CD4-positive, alpha-beta T cell treated with Interleukin-6 for 4 hours (primary cell): ENCODE results near the gene ARL6IP6.
A peak's percentile ranks its signal among the peaks of the same experiment; 100 is the strongest.
"Not testable (repeated sequence)": the region's sequence is repeated elsewhere in the genome, so short reads cannot be mapped to it uniquely, and the experiment has no call there.

ENCODE experiments used
- DNase-seq: peaks from one replicate; pipeline ENCODE4 v3.0.0-alpha.2; 2020; ENCODE audit warnings: mixed read lengths

The ARL6IP6 gene

GRCh38 chr2:152723918-152724317 lies 5.5 kb downstream of the ARL6IP6 start:
- no peak for DNase-seq

- no peak for DNase-seq
Measured at GRCh38 chr2:152729844-152730243, 11.4 kb downstream of the ARL6IP6 start.

GRCh38 chr2:152730591-152731333 lies 12.3 kb downstream of the ARL6IP6 start:
- DNase-seq: peak; percentile 54

- not testable (repeated sequence) for DNase-seq
Measured at GRCh38 chr2:152737509-152737908, 19.1 kb downstream of the ARL6IP6 start.

GRCh38 chr2:152738438-152738837 lies 20.0 kb downstream of the ARL6IP6 start:
- DNase-seq: no peak

GRCh38 chr2:152739705-152740104 lies 21.3 kb downstream of the ARL6IP6 start:
- not testable (repeated sequence) for DNase-seq

- no peak for DNase-seq
Measured at GRCh38 chr2:152740743-152741328, 22.4 kb downstream of the ARL6IP6 start.

GRCh38 chr2:152743002-152743401 lies 24.6 kb downstream of the ARL6IP6 start:
- no peak for DNase-seq

GRCh38 chr2:152747751-152748150 lies 29.3 kb downstream of the ARL6IP6 start:
- DNase-seq: not testable (repeated sequence)

GRCh38 chr2:152755029-152755428 lies 36.6 kb downstream of the ARL6IP6 start:
- no peak for DNase-seq

- DNase-seq: no peak
Measured at GRCh38 chr2:152759290-152760072, 41.1 kb downstream of the ARL6IP6 start.

GRCh38 chr2:152761214-152761613 lies 42.8 kb downstream of the ARL6IP6 start:
- no peak for DNase-seq

- no peak for DNase-seq
Measured at GRCh38 chr2:152762202-152762601, 43.8 kb downstream of the ARL6IP6 start.

GRCh38 chr2:152763208-152763607 lies 44.8 kb downstream of the ARL6IP6 start:
- not testable (repeated sequence) for DNase-seq

GRCh38 chr2:152763651-152764050 lies 45.2 kb downstream of the ARL6IP6 start:
- no peak for DNase-seq

GRCh38 chr2:152766928-152767327 lies 48.5 kb downstream of the ARL6IP6 start:
- DNase-seq: no peak

GRCh38 chr2:152781175-152781574 lies 62.8 kb downstream of the ARL6IP6 start:
- no peak for DNase-seq

- DNase-seq: no peak
Measured at GRCh38 chr2:152782171-152782570, 63.8 kb downstream of the ARL6IP6 start.

GRCh38 chr2:152790883-152791282 lies 72.5 kb downstream of the ARL6IP6 start:
- no peak for DNase-seq

GRCh38 chr2:152791979-152792378 lies 73.6 kb downstream of the ARL6IP6 start:
- no peak for DNase-seq

- no peak for DNase-seq
Measured at GRCh38 chr2:152792974-152793373, 74.6 kb downstream of the ARL6IP6 start.

- DNase-seq: no peak
Measured at GRCh38 chr2:152796941-152797340, 78.5 kb downstream of the ARL6IP6 start.

- DNase-seq: no peak
Measured at GRCh38 chr2:152804687-152805408, 86.4 kb downstream of the ARL6IP6 start.
